Measurements from ENCODE around the gene IGF2R. TPM values are rescaled to one million over a fixed set of nuclear protein-coding genes. Genes with fewer than 3 reads are reported as not detected.

IGF2R gene
- total and polyA plus RNA-seq, 7 donors, result 40.1 to 167 (median 113) TPM

DNA sequence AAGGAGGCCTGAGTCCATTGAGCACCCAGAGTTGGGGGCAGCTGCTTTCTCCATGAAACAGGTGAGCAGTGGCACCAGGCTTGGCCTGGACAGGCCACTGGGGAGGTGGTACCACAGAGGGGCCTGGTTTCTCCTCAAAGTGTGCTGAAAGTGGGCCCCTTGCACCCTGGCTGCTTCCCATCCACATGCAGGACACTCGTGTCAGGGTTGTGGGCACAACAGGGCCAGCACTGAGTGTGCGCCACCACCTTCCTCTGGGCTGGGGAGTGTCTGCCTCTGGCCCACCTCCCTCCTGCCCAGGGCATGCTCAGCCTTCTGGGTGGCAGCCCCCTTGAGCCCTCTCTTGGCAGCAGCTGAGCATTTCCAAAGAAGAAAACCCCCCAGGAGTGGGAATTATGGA, 147.5 kb downstream of the IGF2R start:
- DNase-seq, result no peak
- WGBS, 3 donors, result 93 to 95% (median 94%) methylated on average over 2 of the region's 2 CpGs
- ATAC-seq, result peak in 1 of 4 donors; percentile 9

DNA sequence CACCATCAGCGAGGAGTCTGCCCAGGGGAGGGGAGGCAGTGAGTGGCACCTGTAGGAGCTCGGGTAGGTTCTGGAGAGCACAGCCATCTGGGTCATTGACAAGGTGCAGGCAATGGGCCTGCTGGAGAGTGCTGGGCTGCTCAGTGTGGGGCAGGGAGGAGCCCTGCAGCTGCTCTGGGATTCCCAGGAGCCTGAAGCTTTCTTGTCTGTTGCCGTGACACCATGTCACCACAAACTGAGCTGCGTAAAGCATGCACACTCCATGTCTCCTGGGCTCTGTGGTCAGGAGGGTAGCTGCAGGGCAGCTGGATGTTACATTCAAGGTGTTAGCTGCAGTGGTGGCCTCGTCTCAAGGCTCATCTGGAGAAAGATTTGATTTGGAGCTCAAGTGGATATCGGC, 148.3 kb downstream of the IGF2R start:
- whole genome bisulfite sequencing, 3 donors, result 88 to 98% (median 97%) methylated on average over 6 of the region's 6 CpGs
- no peaks in the 10 kb centered on the region for H3K4me1 ChIP-seq
- ATAC-seq (no peak), DNase-seq (no peak)
- no peaks in the 10 kb centered on the region for H3K9me3 ChIP-seq
- TF ChIP-seq, protein P1, sequence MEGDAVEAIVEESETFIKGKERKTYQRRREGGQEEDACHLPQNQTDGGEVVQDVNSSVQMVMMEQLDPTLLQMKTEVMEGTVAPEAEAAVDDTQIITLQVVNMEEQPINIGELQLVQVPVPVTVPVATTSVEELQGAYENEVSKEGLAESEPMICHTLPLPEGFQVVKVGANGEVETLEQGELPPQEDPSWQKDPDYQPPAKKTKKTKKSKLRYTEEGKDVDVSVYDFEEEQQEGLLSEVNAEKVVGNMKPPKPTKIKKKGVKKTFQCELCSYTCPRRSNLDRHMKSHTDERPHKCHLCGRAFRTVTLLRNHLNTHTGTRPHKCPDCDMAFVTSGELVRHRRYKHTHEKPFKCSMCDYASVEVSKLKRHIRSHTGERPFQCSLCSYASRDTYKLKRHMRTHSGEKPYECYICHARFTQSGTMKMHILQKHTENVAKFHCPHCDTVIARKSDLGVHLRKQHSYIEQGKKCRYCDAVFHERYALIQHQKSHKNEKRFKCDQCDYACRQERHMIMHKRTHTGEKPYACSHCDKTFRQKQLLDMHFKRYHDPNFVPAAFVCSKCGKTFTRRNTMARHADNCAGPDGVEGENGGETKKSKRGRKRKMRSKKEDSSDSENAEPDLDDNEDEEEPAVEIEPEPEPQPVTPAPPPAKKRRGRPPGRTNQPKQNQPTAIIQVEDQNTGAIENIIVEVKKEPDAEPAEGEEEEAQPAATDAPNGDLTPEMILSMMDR (IDR thresholded peaks at IDR 0.05), result no peak
- no peaks in the 10 kb centered on the region for H3K27me3 ChIP-seq (ENCODE audit: insufficient read depth in 3 of 3, low read length in 2 of 3)
- peaks cover 0 to 18% of the 10 kb centered on the region in 2 donors for H3K36me3 ChIP-seq (ENCODE audit: insufficient read depth in 1 of 2, low read depth in 1 of 2)
- intact Hi-C loops (cut with DNase I), result no loop called here
- no peak overlapping the region for H3K27ac ChIP-seq
- H3K4me3 ChIP-seq, result no peak overlapping the region

More for the DNA sequence above, 147.5 kb downstream of the IGF2R start:
- H3K27ac ChIP-seq, result no peak overlapping the region
- TF ChIP-seq, protein P1 (IDR thresholded peaks at IDR 0.05), result no peak
- intact Hi-C loops (cut with DNase I), result no loop called here
- no peaks in the 10 kb centered on the region for H3K9me3 ChIP-seq
- H3K4me1 ChIP-seq, result no peaks in the 10 kb centered on the region
- no peak overlapping the region for H3K4me3 ChIP-seq
- no peaks in the 10 kb centered on the region for H3K27me3 ChIP-seq (ENCODE audit: insufficient read depth in 3 of 3, low read length in 2 of 3)
- H3K36me3 ChIP-seq (ENCODE audit: insufficient read depth in 1 of 2, low read depth in 1 of 2), result peaks cover 0 to 14% of the 10 kb centered on the region in 2 donors

DNA sequence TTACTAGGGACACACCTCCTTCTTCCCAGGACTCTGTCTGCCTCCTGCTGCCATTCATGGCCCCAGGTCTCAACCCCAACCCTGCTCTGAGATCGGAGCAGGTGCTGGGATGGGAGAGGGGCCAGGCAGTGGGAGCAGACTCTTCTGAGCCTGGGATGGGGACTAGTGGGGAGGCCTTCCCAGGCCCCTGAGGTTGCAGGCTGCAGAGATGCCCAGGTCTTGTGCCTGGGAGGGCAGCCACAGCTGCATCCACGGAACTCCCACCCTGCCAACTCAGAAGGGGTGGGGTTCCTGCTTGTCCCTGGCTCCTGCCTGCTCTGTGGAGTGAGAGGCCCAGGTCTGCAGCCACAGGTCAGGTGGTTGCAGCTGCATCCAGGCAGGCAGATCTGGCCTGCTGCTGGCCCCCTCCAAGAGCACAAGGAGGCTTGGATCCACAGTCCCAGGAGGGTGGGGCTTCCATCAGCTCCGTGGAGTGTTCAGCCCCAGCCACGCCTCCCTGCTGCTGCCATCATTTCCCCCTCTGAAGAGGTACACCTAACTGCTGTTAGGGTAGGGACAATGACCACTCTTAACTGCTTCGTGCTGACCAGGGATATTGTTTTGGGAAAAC, 149.8 kb downstream of the IGF2R start:
- intact Hi-C loops (cut with DNase I), result no loop called here
- H3K9me3 ChIP-seq, result no peaks in the 10 kb centered on the region
- H3K4me1 ChIP-seq, result no peaks in the 10 kb centered on the region
- TF ChIP-seq, protein P1 (IDR thresholded peaks at IDR 0.05), result no peak
- no peaks in the 10 kb centered on the region for H3K27me3 ChIP-seq (ENCODE audit: insufficient read depth in 3 of 3, low read length in 2 of 3)
- peaks cover 0 to 14% of the 10 kb centered on the region in 2 donors for H3K36me3 ChIP-seq (ENCODE audit: insufficient read depth in 1 of 2, low read depth in 1 of 2)
- 74 to 83% (median 79%) methylated on average over 5 of the region's 5 CpGs for WGBS, 3 donors
- no peak overlapping the region for H3K4me3 ChIP-seq
- no peak overlapping the region for H3K27ac ChIP-seq
- ATAC-seq (peak in 1 of 4 donors; percentile 21), DNase-seq (no peak)

DNA sequence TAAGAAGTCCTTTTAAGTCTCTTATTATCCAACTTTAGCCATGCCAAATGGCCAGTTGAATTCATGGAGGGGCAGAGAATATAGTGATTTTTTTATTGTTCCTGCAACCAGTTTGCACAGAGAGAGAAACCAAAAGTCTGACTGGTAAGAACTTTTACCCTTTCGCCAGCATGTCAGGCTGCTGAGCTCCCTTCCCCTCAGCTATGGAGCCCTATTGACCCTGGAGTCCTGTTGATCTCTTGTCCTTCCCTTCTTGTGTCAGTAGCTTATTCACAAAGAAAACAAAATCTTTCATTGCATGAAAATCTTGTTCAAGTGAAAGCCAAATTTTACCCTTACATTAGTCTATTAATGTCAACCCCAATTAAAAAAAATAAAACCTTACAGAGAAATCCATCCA, 151.2 kb downstream of the IGF2R start:
- Histone ChIP-seq H3K27me3 (ENCODE audit: insufficient read depth in 3 of 3, low read length in 2 of 3) (no peaks in the 10 kb centered on the region), H3K36me3 (ENCODE audit: insufficient read depth in 1 of 2, low read depth in 1 of 2) (peaks cover 0 to 14% of the 10 kb centered on the region in 2 donors), H3K4me1 (no peaks in the 10 kb centered on the region), H3K4me3 (no peak overlapping the region), H3K9me3 (no peaks in the 10 kb centered on the region), H3K27ac (no peak overlapping the region)
- WGBS, 3 donors, result 90 to 96% (median 92%) methylated on average over 1 of the region's 1 CpG
- no peak for ATAC-seq
- intact Hi-C loops (cut with DNase I), result no loop called here
- DNase-seq, result no peak
- TF ChIP-seq, protein P1 (IDR thresholded peaks at IDR 0.05), result no peak

DNA sequence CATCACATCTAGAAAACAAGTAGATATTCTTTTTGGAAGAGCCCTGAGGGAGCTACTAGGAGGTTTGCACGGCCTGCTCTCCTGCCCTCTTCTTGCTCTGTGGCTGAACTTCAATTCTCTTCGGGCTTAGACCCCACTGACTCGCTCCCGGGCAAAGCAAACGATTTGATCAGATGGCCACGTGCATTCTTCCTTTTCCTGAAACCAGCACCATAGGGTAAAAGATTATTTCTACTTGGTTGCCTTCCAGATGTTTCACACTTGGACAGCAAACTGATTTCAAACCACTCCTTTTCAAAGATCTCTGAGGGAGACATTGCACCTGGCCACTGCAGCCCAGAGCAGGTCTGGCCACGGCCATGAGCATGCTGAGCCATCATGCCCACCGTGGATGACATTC, 152.7 kb downstream of the IGF2R start, which contains the start of gene SLC22A1:
Gene SLC22A1 (plus strand): TSS at position 258 of the 400 bp plus-strand sequence. CDS start 121 bp downstream, at position 379.
- no peak for DNase-seq
- ATAC-seq, result no peak
- Histone ChIP-seq H3K27ac (no peak within 1 kb of the TSS), H3K4me3 (no peak within 1 kb of the TSS), H3K36me3 (ENCODE audit: insufficient read depth in 1 of 2, low read depth in 1 of 2) (peaks cover 0 to 14% of the 10 kb centered on the region in 2 donors), H3K27me3 (ENCODE audit: insufficient read depth in 3 of 3, low read length in 2 of 3) (no peaks in the 10 kb centered on the region), H3K9me3 (no peaks in the 10 kb centered on the region), H3K4me1 (no peaks in the 10 kb centered on the region)
- intact Hi-C loops (cut with DNase I), result no loop called here
- TF ChIP-seq, protein P1 (IDR thresholded peaks at IDR 0.05), result no peak
- WGBS, 3 donors, result 79 to 81% (median 80%) methylated on average over 8 of the region's 8 CpGs
